GM12891 (cell line): ENCODE measurements around the gene BLOC1S2.
"Not testable (repeated sequence)": the region's sequence is repeated elsewhere in the genome, so short reads cannot be mapped to it uniquely, and the experiment has no call there.

Experiments used
- DNase-seq: peaks from one replicate; pipeline ENCODE4 v3.0.0; 2011; ENCODE audit warnings: low spot score; ENCODE audit not compliant: insufficient read length
- FAIRE-seq: peaks from 2 replicates; lab custom pipeline; 2011; peaks lifted over from hg19 to GRCh38; lab: Jason Lieb, UNC
- PAX5 ChIP-seq: IDR thresholded peaks from 2 replicates; pipeline ENCODE4 v1.6.1; 2011; ENCODE audit warnings: low read length, moderate library complexity, mild to moderate bottlenecking; ENCODE audit not compliant: insufficient read depth, severe bottlenecking
- POLR2A ChIP-seq: IDR thresholded peaks from 2 replicates; pipeline ENCODE4 v1.6.1; 2011; ENCODE audit warnings: low read depth, low read length, control low read depth
- POLR2AphosphoS5 ChIP-seq: IDR thresholded peaks from 2 replicates; pipeline ENCODE4 v1.6.1; 2011; ENCODE audit warnings: low read depth, low read length, control low read depth
- POU2F2 ChIP-seq: IDR thresholded peaks from 2 replicates; pipeline ENCODE4 v1.6.1; 2011; ENCODE audit warnings: low read depth, mild to moderate bottlenecking, control low read depth, low read length, moderate library complexity
- SPI1 ChIP-seq: IDR thresholded peaks from 2 replicates; pipeline ENCODE4 v1.6.1; 2011; ENCODE audit warnings: low read depth, low read length, control low read depth
- TAF1 ChIP-seq: IDR thresholded peaks from 2 replicates; pipeline ENCODE4 v1.6.1; 2011; ENCODE audit warnings: low read depth, low read length, control low read depth

The BLOC1S2 gene

DNA sequence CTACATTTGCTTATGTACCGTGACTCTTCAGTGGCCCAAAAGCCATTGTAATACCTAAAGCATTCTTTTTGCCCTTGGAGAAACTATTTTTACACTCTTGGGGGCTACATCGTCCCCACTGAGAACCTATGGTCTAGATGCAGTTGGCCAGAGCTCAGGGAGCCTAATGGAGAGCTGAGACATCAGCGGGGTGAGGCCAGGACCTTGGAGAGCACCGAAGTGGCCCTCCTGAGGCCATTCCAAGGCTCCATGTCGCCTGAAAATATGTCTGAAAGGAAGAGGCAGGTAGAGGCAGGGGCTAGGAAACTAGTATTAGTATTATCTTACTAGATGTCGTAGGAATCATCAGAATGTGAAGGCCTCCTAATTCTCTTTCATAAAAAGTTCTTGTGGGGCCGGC is 38.7 kb upstream of the BLOC1S2 start:
- DNase-seq = no peak
- no peak for FAIRE-seq
- no peak for TF ChIP-seq POU2F2
- no peak for TF ChIP-seq POLR2A
- TF ChIP-seq SPI1 = no peak

DNA sequence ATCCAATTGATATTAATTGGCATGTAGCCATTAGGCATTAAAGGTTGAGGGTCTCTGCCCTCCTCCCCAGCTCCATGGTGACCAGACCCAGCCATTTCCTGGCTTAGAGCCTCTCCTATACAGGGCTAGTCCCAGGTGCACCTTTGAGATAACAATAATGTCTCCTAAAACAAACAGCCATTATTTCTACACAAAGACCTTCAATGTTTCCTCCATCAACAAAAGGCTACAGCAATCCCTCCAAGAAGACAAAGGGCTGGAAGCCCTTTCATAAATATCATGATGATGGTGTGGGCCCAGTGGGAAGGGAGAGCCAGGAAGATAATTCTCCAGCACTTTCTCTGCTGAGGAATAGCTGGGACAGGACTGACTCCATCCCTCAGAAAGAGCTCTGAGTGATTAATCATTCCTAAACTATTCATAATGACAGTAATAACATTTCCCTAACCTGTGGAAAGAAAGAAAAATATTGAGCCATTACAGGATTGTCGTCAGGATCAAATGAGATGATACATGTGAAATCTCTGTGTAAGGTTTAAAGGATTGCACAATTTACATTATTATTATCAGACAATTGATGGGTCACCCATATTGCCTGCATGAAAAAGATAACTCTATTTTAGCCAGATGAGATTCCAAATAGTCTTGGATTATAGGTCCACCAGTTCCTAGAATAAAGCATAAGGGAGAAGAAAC is 33.4 kb upstream of the BLOC1S2 start:
- FAIRE-seq (no peak), DNase-seq (no peak)
- TF ChIP-seq POLR2AphosphoS5 (no peak), TAF1 (no peak), POLR2A (no peak), POU2F2 (no peak), PAX5 (no peak), SPI1 (no peak)

DNA sequence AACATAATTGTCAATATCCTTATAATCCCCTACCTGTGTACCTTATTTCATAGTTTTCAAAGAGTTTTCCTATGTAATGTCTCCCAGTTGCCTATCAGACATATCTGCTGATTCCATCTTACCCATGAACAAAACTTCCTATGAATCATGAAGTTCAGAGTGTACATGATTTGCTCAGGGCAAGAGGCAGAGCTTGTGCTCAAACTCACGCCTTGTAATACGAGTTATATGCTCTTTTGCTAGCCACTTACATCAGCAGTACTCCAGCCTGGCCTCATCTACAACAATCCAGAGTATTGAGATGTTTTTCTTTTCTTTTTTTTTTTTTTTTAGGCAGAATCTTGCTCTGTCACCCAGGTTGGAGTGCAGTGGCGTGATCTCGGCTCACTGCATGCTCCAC is 31.7 kb upstream of the BLOC1S2 start:
- TF ChIP-seq POLR2AphosphoS5 (no peak), PAX5 (no peak), TAF1 (no peak), SPI1 (no peak), POLR2A (no peak), POU2F2 (no peak)
- no peak for FAIRE-seq

DNA sequence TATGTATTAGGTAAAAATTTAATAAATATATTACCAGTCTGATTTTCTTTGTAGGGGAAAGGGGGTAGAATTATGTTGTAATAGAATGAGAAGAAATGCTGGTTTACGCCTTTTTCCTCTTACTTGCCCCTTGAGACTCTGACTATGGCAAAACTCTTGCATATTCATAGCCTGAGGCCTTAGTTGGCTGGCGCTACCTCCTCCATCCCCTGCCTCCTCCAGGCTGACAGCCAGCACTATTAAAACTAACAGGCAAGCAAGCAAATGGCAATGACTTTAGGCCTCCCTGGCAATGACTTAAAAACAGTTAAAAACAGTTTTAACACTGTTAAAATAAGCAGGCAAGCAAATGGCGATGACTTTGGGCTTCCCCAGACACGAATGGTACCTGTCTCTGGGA is 29.1 kb upstream of the BLOC1S2 start:
- TF ChIP-seq POLR2AphosphoS5 (no peak), TAF1 (no peak), PAX5 (no peak), SPI1 (no peak), POLR2A (no peak), POU2F2 (no peak)
- DNase-seq (no peak), FAIRE-seq (no peak)

More for the DNA sequence above, 31.7 kb upstream of the BLOC1S2 start:
- no peak for DNase-seq

DNA sequence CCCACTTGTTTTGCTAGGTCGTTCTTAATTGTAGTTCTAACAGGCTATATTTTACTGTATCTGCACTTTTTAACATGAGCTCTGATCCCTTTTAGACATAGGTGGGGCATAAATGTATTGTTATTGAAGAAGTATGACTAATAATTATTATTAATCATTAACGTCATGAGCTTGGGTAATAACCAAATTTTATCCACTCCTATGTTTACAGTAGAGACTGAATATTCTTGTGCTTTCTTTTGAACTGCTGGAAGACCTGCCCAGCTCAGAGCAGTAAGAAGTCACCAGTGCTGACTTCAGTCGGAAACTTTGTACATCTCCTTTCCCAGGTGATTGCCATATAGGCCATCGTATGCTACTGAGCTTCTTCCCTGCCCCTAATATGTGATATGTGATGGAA is 24.8 kb upstream of the BLOC1S2 start:
- FAIRE-seq (no peak), DNase-seq (no peak)
- no peak for TF ChIP-seq SPI1
- TF ChIP-seq POLR2A = no peak
- no peak for TF ChIP-seq POU2F2
- no peak for TF ChIP-seq POLR2AphosphoS5
- no peak for TF ChIP-seq PAX5
- no peak for TF ChIP-seq TAF1

DNA sequence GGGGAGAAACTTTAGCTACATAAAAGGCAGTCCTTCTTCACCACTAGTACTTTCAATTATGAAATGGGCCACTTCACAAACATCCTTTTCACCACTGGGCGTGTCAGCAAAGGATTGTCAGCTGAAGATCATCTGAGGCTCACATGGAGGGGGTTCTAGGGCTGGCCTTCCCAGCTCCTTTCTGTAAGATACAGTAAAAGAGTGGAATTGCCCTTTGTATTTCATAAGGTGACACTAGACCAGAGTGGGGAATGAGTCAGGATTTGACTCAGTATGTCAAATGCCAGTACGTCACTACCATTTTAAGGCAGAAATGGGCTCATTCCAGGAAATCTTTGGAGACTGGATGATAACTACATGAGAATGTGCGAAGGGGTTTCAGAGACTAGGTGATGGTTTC is 21.2 kb upstream of the BLOC1S2 start:
- FAIRE-seq (no peak), DNase-seq (no peak)
- TF ChIP-seq POLR2AphosphoS5 = no peak
- TF ChIP-seq SPI1 = no peak
- no peak for TF ChIP-seq TAF1
- no peak for TF ChIP-seq PAX5
- no peak for TF ChIP-seq POU2F2
- no peak for TF ChIP-seq POLR2A

DNA sequence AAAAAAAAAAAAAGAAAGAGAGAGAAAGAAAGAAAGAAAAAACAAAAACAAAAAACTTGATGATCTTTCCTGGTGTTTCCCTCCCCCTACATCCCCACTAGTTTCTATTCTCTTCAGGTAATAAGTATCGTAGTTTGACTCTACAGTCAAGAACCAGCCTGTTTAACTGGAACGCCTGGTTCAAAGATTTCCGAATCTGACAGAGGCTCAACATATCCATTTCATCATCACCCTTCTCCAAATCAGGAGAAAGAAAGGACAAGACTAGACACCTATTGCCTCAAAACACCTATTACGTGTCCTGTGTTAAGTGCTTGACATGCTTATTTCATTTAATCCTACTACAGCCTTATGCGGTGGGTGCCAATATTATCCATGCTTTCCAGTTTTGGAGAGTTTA is 20.4 kb upstream of the BLOC1S2 start:
- no peak for FAIRE-seq
- DNase-seq = no peak
- TF ChIP-seq POU2F2 (no peak), SPI1 (no peak), POLR2AphosphoS5 (no peak), PAX5 (no peak), POLR2A (no peak), TAF1 (no peak)

DNA sequence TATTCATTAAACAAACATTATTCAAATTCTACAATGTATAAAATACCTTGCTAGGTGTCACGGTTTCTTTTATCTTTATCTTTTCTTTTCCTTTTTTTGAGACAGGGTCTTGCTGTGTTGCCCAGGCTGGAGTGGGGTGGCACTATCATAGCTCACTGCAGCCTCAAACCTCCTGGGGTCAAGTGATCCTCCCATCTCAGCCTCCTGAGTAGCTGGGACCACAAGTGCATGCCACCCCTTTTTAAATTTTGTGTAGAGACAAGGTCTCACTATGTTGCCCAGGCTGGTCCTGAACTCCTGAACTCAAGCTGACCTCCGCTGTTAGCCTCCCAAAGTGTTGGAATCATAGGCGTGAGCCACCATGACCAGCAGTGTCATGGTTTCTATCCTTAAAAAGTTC is 17.9 kb upstream of the BLOC1S2 start:
- DNase-seq (no peak), FAIRE-seq (no peak)
- TF ChIP-seq POLR2A (no peak), POLR2AphosphoS5 (no peak), PAX5 (no peak), POU2F2 (no peak), TAF1 (no peak), SPI1 (no peak)

DNA sequence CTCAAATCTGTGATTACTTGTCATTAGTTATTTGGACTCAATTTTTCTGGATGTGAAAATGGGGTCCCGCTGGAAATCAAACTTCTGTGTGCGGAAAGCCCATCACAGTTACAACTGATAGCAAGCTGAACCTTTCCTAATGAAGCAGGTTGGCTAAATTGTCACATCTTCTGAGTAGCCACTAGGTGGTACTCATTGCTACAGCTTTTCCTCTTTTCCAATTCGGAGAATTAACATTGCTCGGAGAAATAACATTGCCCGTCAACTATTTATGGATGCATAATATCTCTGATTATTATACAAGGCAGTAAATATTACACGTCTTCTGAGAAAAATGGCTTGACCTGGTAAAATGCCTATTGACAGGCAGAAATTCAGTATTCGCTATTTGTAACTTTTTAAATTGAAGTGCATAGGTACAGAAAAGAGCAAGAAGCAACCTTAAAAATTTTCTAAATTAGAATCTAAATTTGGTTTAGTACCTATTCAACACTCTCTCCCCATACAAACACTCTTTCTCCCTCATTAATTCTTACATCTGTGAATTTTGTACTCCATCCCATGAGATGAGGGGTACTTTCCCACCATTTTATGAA is 17.3 kb upstream of the BLOC1S2 start:
- no peak for DNase-seq
- peak; percentile 88 for FAIRE-seq
- TF ChIP-seq POLR2A = no peak
- TF ChIP-seq PAX5 = no peak
- no peak for TF ChIP-seq SPI1
- no peak for TF ChIP-seq POU2F2
- no peak for TF ChIP-seq POLR2AphosphoS5
- TF ChIP-seq TAF1 = no peak

DNA sequence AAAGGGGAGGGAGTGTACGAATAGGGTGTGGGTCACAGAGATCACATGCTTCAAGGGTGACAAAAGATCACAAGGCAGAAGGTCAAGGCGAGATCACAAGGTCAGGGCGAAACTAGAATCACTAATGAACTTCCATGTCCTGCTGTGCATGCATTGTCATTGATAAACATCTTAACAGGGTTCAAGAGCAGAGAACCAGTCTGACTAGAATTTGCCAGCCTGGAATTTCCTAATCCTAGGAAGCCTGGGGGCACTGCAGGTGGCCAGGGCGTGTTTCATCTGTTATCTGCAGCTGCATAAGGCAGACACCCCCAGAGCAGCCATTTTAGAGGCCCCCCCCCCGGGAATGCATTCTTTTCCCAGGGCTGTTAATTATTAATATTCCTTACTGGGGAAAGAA is 14.6 kb upstream of the BLOC1S2 start:
- not testable (repeated sequence) for DNase-seq, FAIRE-seq

DNA sequence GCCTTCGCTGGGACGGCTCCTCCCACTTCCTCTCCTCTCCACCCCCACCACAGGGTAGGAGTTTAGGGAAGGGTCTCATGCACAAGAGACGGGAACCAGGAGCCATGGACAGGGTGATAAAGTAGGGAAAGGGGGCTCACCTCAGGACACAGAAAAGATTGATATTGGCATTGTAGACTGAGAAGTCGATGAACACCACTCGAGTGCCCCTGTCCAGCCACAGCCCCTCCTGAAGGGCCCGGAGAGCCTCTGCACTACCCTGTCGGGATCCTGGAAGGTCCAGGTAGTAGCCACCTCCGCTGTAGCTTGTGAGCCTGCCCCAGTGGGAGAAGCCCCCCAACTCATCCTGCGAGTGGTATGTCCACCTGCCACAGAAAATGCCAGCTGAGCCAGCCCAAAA is 10.8 kb upstream of the BLOC1S2 start:
- TF ChIP-seq TAF1 = no peak
- TF ChIP-seq POLR2AphosphoS5 = no peak
- no peak for TF ChIP-seq SPI1
- no peak for TF ChIP-seq POLR2A
- no peak for TF ChIP-seq POU2F2
- TF ChIP-seq PAX5 = no peak
- no peak for FAIRE-seq
- DNase-seq = no peak
